Raji (cell line): ENCODE results near the gene PYGM.

Experiments used
- POLR2A ChIP-seq: IDR thresholded peaks from 2 replicates; pipeline ENCODE4 v1.6.1; 2011; ENCODE audit warnings: low read depth, low read length, control low read depth; ENCODE audit not compliant: insufficient read depth

Gene PYGM

DNA sequence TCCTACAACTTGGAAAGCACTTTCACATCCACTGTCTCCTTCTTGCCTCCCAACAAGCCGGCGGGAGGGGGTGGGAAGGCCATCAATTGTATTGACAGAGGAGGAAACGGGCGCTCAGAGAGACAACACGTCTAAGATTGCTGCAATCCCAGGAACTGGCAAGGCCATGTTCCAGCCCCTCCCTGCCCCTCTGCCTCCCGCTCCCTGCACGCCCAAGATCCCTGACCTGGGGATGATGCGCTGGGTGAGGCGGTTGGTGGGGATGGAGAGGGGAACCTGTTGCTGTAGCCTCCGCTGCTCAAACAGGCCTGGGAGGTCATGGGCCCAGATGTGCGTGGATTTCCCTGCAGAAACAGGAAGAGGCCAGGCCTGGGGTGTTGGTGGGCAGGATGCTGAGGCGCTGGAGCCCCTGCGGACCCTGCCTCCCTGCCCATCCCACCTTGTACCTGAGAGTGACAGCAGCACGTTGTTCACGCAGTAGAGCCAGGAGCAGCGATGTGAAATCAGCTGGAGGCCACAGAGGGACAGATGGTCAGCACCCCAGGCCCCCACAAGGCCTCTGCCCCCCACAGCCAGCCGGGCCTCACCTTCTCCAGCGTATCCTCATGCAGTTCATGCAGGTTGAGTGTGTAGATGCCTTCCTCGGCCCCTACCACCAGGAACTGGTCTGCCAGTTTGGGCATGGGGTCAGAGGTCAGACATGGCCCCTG, 36.4 kb upstream of the PYGM start:
- no peak for TF ChIP-seq POLR2A

GRCh38 chr11:64794526-64794925, 34.8 kb upstream of the PYGM start:
- TF ChIP-seq POLR2A, result no peak

DNA sequence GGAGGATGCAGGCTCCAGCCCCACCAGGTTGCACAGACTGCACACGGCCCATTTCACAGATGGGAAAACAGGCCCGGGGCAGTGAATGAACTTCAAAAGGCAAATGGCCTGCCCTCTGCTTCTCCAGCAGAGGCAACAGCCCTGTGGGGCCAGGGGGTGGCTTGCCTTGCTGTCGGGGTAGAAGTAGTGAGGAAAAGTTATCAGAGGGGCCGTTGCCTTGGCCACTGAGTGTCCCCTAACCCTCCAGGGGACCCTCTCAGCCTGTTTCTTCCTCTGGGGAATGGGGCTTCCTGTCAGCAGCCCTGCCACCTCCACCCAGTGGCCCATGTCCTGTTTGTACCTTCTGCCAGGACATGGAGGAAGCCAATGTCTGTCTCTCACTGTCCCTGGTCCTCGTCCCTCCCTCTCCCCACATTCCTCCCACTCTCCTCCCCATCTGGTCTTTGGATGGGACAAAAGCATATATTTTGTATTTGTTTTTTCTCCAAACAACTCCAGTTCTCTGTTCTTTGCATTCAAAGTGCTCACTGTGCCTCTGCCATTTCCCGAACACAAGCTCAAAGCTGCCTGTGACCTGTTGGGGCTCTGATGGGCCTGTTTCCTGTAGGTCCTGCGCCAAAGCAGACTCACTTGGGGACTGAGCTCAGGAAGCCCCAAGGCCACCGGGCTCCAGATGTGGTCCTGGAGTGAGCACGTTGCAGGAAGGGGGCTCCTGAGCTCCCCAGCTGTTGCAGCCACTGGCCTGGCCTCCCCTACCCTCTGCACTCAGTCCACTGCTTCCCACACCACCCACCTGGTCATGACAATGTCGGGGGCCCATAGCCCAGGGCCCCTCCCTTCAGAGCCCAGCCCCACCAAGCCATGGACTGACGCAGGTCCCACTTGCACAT, 33.7 kb upstream of the PYGM start:
- no peak for TF ChIP-seq POLR2A

GRCh38 chr11:64792482-64792881, 32.7 kb upstream of the PYGM start:
- no peak for TF ChIP-seq POLR2A

DNA sequence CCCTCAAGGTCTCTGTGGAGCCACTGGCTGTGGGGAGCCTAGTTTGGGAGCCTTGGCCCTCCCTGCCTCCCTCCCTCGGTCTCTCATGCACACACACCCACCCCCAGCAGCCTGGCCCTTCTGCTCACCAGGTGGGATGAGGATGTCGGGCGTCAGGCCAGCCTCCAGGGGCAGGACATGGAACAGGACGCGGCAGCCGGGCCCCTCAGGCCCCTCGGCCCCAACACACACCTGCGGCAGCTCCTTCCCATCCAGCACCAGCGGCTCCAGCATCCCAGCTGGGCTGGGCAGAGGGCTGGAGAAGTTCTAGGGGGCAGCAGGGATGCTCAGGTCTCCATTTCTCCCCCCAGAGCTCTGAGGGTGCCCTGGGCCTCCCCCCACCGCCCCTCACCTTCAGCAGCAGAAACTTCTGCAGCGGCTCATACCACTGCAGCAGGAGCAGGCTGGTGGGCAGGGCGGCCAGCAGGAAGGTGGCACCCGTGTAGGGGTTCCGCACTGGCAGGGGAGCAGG, 32.1 kb upstream of the PYGM start:
- TF ChIP-seq POLR2A, result no peak

- no peak for TF ChIP-seq POLR2A
Measured at GRCh38 chr11:64790205-64791095, 30.7 kb upstream of the PYGM start.

GRCh38 chr11:64789331-64790204, 29.8 kb upstream of the PYGM start:
- no peak for TF ChIP-seq POLR2A

DNA sequence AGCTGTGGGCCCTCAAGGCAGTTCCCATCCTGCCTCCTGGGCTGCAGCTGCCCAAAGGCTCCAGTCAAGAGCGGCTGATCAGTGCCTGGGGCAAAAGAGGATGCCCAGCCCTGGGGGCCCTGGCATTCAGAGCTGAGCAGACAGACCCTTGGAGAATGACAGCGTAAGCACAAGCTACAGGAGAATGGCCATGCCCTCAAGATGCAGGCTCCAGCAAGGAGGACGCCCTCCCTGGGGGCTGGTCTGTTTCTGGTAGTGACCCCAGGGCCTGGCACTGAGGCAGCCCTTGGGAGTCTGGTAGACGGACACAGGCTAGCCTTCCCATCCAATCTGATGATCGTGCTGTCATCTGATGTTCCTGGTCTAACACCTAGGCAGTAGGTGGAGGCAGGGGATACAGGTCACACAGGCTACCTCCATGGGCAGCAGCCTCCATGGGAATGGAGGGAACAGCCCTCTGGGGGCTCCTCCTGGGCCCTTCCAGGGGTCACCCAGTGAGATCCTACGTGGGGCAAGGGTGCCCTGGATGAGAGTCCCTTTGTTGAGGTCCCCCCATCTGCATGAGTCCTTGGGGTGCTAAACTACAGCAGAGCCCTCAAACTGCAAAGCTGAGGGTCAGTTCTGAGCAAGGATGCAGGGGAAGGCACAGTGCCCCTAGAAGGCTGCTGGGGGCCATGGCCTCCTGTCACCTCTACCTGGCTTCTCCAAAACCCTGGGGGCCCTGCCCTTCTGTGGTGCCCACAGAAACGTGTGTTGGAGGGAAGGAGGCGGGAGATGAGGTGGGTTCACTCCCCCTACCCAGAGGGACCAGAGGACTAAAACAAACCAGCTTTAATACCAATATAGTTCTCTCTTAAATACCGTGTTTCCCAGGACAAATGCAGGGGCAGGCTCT, 28.8 kb upstream of the PYGM start:
- TF ChIP-seq POLR2A, result no peak

DNA sequence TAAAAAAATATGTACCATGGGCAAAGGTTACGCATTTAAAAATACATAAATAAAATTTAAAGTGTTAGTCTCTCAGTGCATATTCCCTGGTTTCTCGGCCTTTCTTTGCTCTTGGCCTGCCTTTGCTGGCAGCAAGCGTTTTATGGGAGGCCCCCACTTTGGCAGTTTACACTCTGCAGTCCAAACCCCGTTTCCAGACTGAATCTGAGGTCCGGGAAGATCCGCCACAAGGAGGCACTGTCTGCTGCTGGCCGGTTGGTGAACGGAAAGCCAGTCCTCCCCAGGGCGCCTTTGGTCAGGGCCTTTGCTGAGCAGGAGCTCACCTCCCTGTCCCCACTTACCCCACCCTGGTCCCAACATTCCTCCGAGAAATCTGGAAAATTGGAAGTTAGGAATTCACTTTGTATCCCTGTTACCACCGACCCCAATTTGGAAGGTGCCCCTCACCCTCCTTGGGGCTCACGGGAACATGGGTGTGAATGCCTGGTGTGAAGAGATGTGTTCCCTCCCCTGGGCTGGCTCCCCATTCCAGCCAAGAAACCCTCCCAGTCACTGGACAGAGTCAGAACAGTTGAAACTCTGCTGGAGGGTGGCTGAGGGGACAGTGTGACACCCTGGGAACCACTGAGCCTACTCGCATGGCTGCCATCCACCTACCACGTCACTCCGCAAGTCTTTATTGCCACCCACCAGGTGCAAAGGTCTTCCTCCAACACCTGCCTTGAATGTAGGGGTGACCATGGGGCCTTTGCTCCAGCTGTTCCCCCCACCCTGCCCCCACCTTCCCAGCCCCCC, 27.9 kb upstream of the PYGM start:
- no peak for TF ChIP-seq POLR2A

DNA sequence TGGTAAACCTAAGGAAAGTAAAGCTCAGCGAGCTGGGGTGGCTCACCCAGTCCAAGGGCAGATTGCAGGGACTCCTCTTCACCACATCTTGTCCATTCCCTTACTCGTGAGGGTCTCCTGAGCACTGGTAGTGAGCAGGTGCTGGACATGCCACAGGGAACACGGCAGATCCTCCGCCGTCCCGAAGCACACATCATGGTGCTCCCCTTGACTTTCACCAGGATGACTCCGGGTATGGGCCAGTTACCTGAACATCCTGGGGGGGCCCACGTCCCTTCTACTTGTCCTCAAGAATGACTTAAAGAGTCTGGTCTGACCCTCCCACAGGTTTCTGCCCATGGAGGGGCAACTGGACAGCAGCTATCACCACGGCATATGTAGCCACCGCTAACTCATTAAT, 26.5 kb upstream of the PYGM start:
- TF ChIP-seq POLR2A, result no peak

GRCh38 chr11:64784813-64785581, 25.2 kb upstream of the PYGM start:
- TF ChIP-seq POLR2A, result no peak
